ENCODE results near the gene ATP13A3.

DNA sequence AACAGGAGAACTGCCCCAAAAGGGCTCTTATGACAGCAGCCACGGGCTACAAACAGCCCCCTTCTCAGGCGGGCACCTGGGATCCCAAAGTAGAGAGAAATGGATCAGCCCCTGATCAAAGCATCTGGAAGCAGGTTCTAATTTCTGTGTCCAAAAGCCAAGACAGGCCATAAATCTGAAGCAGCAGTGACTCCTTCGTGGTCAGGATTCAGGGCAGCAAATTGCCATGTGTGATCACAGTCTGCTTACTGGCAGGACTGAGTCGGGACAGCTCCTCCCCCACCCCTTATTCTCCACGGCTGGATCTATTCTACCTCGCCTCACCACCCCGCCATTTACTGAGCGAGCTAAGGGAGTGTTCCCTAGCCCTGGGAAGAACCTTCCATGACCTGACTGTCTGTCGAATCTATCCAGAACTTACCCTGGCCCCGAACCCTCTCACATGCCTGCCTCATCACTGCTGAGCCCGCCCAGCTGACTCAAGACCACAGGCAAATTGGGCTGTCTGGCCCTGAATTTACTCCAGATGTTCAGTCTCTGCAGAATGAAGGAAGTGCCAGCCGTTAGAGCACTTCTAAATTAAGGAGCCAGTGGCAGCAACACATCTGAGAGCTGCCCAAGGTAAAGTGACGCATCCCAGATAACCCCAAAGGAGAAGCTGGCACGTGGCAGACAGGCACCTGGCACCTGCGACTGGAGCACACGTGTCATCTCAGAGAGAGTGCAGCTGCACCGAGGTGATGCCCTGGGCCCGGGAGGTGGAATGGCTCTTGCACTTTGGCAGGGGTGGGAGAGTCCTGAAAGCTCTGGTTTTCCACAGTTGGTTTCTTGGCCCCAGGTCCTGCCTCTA, 118.6 kb downstream of the ATP13A3 start:
- TF ChIP-seq CTCF (IDR thresholded peaks at IDR 0.05): no peak
- no peak for TF ChIP-seq POLR2A (IDR thresholded peaks at IDR 0.05)

Data from esophagus squamous epithelium (tissue), 4 donors.